Nucleus accumbens (tissue), 56 donors: ENCODE measurements around the gene KRT39.
"Not testable (repeated sequence)": the region's sequence is repeated elsewhere in the genome, so short reads cannot be mapped to it uniquely, and the experiment has no call there.

ENCODE experiments used
- DNase-seq, 56 donors: peaks; one replicate each; lab custom pipeline; 2025; lab: John Stamatoyannopoulos, UW

The KRT39 gene

GRCh38 chr17:40966848-40967247 lies at the start of gene KRT39:
TSS of gene KRT39 (minus strand) at chr17:40966948. CDS start at chr17:40966856, 92 bp downstream.
- DNase-seq = no peak

GRCh38 chr17:41015454-41015853 lies 48.7 kb upstream of the KRT39 start:
- no peak for DNase-seq

- DNase-seq = no peak
Measured at GRCh38 chr17:41013606-41014005, 46.9 kb upstream of the KRT39 start.

- DNase-seq = no peak
Measured at GRCh38 chr17:41013181-41013580, 46.4 kb upstream of the KRT39 start.

DNA sequence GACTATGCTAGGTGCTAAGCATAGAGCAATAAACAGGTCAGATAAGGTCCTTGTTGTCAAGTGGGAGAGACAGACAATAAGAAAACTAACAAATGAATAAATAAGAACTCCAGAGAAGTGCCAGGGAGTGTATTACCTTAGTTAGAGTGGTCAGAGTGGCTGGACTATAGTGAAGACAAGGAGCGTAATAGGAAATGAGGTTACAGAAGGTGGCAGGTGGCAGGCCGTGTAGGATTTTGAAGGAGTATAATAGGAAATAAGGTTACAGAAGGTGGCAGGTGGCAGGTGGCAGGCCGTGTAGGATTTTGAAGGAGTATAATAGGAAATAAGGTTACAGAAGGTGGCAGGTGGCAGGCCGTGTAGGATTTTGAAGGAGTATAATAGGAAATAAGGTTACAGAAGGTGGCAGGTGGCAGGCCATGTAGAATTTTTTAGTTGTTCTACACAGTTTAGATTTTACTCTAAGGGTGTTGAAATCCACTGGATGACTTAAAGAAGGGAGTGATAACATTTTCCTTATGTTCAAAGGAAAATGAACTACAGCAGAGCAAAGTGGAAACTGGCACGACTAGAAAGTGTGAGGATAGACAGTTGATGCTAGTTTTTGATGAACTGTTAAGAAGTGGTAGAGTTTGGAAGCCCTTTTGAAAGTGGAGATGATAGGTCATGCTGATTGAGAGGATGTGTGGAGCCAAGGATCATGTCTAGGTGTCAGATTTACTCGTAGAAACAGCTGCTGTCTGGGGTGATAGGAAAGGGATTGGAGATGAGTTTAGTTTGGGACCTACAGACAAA lies 45.8 kb upstream of the KRT39 start:
- DNase-seq = no peak

DNA sequence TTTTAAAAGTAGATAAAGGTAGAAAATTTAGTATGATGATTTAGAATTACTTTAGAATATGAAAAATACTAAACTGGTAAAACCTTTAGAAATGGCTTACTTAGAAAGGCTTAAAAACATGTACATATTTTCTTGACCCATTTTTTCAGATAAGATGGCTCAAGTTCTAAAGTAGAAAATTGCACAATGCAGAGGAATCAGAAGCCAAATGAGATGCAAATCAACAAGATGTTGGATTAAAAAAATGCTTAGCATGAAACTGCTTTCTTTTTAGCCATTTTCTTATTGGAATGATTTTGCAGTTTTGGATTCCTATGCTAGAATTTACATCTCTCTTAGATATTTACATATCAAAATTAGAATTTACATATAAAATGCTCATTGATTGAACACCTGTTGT lies 43.7 kb upstream of the KRT39 start:
- DNase-seq = no peak

GRCh38 chr17:41009936-41010335 lies 43.2 kb upstream of the KRT39 start:
- DNase-seq = no peak

- DNase-seq = no peak
Measured at GRCh38 chr17:41009301-41009760, 42.6 kb upstream of the KRT39 start.

- no peak for DNase-seq
Measured at GRCh38 chr17:41008811-41009210, 42.1 kb upstream of the KRT39 start, which contains the start of gene KRTAP3-1. TSS of gene KRTAP3-1 (minus strand) at chr17:41009128. CDS start at chr17:41009074, 54 bp downstream.

- DNase-seq = no peak
Measured at GRCh38 chr17:41004397-41004796, 37.6 kb upstream of the KRT39 start.

DNA sequence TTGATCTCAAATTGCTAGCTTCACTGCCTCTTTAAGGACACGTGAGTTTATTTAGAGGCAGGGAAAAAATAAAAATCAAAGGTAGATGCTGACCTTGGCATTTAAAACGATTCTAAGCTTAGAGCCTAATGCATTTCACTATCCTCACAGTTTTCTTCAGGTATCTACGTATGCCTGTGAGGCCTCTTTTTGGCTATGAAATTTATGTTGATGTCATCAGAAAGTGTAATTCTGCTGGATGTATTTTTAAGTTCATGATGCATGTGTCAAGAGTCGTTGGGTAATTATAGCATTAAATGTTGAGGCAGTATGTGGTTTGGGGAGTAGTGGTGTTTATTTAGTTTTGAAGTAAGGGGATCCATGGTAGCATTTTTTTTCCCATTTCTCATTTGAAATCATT lies 37.2 kb upstream of the KRT39 start:
- DNase-seq = no peak

- no peak for DNase-seq
Measured at GRCh38 chr17:41002814-41003213, 36.1 kb upstream of the KRT39 start.

DNA sequence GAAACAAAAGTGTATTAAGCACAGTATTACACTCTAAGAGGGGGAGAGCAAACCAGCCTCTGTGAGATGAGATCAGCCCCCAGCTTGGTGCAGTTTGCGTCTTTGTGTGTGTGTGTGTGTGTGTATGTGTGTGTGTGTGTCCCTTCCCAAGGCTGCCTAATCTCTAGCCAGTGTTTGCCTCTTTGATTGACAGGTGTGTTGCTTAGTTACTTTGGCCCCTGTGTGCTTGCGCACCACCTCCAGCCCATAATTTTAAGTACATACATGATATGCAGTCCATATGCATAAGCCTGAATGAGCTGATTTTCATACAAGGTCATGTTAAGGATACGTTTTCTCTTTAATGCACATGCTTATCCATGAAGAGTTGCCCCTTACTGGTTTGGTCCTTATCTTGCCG lies 35.0 kb upstream of the KRT39 start:
- DNase-seq = no peak

DNA sequence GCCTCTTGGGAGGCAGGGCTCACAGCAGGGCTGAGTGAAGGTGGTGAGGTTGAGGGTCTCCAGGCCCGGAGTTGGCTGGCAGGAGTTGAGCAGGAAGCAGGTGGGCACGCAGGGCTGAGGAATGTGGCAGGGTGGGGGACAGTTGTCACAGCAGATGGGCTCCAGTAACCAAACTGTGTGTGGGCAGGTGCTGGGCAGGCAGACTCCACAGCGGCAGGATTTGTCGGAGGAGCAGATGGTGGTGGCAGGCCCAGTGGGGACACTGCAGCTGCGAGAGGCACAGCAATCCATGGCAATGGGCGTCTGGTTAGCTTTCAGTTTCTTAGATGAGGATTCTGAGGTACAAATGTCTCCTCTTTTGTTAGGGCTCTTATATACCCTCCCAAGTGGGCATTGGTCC lies 32.8 kb upstream of the KRT39 start, which contains the start of gene KRTAP3-2:
Gene KRTAP3-2, minus strand, starts transcription at position 344 of the 400 bp plus-strand sequence. Its CDS starts 53 bp downstream, at position 291.
- not testable (repeated sequence) for DNase-seq

- DNase-seq = no peak
Measured at GRCh38 chr17:40997361-40997760, 30.6 kb upstream of the KRT39 start.

DNA sequence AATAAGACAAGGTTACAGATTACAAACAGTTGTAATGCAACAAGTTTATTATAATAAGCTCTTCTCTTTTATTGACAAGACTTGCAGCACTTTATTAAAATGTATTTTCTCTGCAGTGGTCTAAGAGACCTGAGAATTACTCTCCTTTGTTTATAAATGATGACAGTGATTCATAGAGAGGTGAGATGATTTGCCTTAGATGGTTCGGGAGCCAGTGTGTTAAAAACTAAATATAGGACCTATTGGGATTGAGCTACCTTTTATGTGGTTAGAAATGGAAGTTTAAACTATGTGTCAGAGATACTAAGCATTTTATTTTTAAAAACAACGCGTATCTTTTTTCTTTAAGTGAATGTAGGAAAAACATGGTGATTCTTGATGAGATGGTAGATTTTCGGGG lies 30.1 kb upstream of the KRT39 start:
- DNase-seq = no peak

- no peak for DNase-seq
Measured at GRCh38 chr17:40995116-40995515, 28.4 kb upstream of the KRT39 start.

GRCh38 chr17:40993839-40994238 lies 27.1 kb upstream of the KRT39 start, which contains the start of gene KRTAP3-3:
TSS of gene KRTAP3-3 (minus strand) at chr17:40994164. CDS start at chr17:40994097, 67 bp downstream.
- no peak for DNase-seq

DNA sequence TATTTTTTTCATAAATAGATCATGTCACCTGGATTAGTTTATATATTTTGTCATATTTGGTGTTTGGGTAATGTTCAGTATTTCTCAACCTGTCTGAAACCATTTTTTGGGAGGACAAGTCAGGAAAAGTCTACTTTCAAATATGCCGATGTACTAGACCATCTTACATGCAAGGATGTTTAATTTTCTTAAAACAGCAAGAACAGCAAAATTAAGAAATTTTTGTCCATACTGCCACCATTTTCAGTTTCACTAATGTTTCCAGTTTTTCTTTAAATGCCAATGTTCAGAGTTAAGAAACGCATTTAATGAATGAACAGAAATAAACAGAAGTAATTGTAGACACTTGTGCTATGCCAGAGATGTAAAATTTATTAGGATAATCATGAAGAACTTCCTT lies 26.3 kb upstream of the KRT39 start:
- DNase-seq = no peak

GRCh38 chr17:40992666-40993065 lies 25.9 kb upstream of the KRT39 start:
- no peak for DNase-seq

- DNase-seq = no peak
Measured at GRCh38 chr17:40986920-40987319, 20.2 kb upstream of the KRT39 start.

- no peak for DNase-seq
Measured at GRCh38 chr17:40984226-40984625, 17.5 kb upstream of the KRT39 start, which contains the start of gene KRT40. TSS of gene KRT40 (minus strand) at chr17:40984326. CDS start at chr17:40984273, 53 bp downstream.
